ENCODE measurements around the gene LSM10. TPM values are rescaled to one million over a fixed set of nuclear protein-coding genes. Genes with fewer than 3 reads are reported as not detected.
A peak's percentile ranks its signal among the peaks of the same experiment; 100 is the strongest.

Gene LSM10
- total RNA-seq, 6 experiments from 2014 or later: 44.6 to 58.7 (median 49.6) TPM

GRCh38 chr1:36358514-36359084 is 39.1 kb downstream of the LSM10 start:
- H3K4me3 Mint-ChIP-seq: no peak overlapping the region
- TF ChIP-seq CTCF (IDR thresholded peaks at IDR 0.05): no peak
- DNase-seq: no peak
- peaks cover 44% of the 10 kb centered on the region for H3K36me3 Mint-ChIP-seq (ENCODE audit: low read depth)
- no peaks in the 10 kb centered on the region for H3K9me3 Mint-ChIP-seq
- peaks cover 40% of the 10 kb centered on the region for H3K4me1 Mint-ChIP-seq (ENCODE audit: low read depth)
- no peaks in the 10 kb centered on the region for H3K27me3 Mint-ChIP-seq (ENCODE audit: insufficient read depth)
- H3K27ac Mint-ChIP-seq: no peak overlapping the region

GRCh38 chr1:36355811-36356210 is 41.9 kb downstream of the LSM10 start:
- peaks cover 4% of the 10 kb centered on the region; the same call in 1 of the 2 replicates for H3K27me3 Mint-ChIP-seq (ENCODE audit: insufficient read depth)
- H3K4me1 Mint-ChIP-seq (ENCODE audit: low read depth): peaks cover 63% of the 10 kb centered on the region
- H3K9me3 Mint-ChIP-seq: no peaks in the 10 kb centered on the region
- no peak overlapping the region for H3K27ac Mint-ChIP-seq
- no peak overlapping the region for H3K4me3 Mint-ChIP-seq
- no peak for DNase-seq
- H3K36me3 Mint-ChIP-seq (ENCODE audit: low read depth): peaks cover 44% of the 10 kb centered on the region
- TF ChIP-seq CTCF (IDR thresholded peaks at IDR 0.05): peak; percentile 18; the same call in 1 of the 2 replicates

GRCh38 chr1:36354486-36354885 is 43.2 kb downstream of the LSM10 start:
- peak overlapping the region; percentile 52 for H3K27ac Mint-ChIP-seq
- no peak for DNase-seq
- no peak for TF ChIP-seq CTCF (IDR thresholded peaks at IDR 0.05)
- peaks cover 4% of the 10 kb centered on the region; the same call in 1 of the 2 replicates for H3K27me3 Mint-ChIP-seq (ENCODE audit: insufficient read depth)
- H3K36me3 Mint-ChIP-seq (ENCODE audit: low read depth): peaks cover 34% of the 10 kb centered on the region
- peaks cover 60% of the 10 kb centered on the region for H3K4me1 Mint-ChIP-seq (ENCODE audit: low read depth)
- H3K4me3 Mint-ChIP-seq: no peak overlapping the region
- H3K9me3 Mint-ChIP-seq: no peaks in the 10 kb centered on the region

GRCh38 chr1:36352910-36353878 is 44.5 kb downstream of the LSM10 start:
- no peaks in the 10 kb centered on the region for H3K9me3 Mint-ChIP-seq
- peak; percentile 80 for DNase-seq
- peaks cover 36% of the 10 kb centered on the region for H3K36me3 Mint-ChIP-seq (ENCODE audit: low read depth)
- H3K27me3 Mint-ChIP-seq (ENCODE audit: insufficient read depth): peaks cover 4% of the 10 kb centered on the region; the same call in 1 of the 2 replicates
- H3K4me1 Mint-ChIP-seq (ENCODE audit: low read depth): peaks cover 63% of the 10 kb centered on the region
- no peak for TF ChIP-seq CTCF (IDR thresholded peaks at IDR 0.05)
- peak overlapping the region; percentile 83 for H3K4me3 Mint-ChIP-seq
- peak overlapping the region; percentile 99 for H3K27ac Mint-ChIP-seq

- peak overlapping the region; percentile 83 for H3K4me3 Mint-ChIP-seq
- peaks cover 4% of the 10 kb centered on the region; the same call in 1 of the 2 replicates for H3K27me3 Mint-ChIP-seq (ENCODE audit: insufficient read depth)
- TF ChIP-seq CTCF (IDR thresholded peaks at IDR 0.05): peak; percentile 46; the same call in 1 of the 2 replicates
- DNase-seq: peak; percentile 35
- peaks cover 68% of the 10 kb centered on the region for H3K4me1 Mint-ChIP-seq (ENCODE audit: low read depth)
- peak overlapping the region; percentile 99 for H3K27ac Mint-ChIP-seq
- H3K9me3 Mint-ChIP-seq: no peaks in the 10 kb centered on the region
- H3K36me3 Mint-ChIP-seq (ENCODE audit: low read depth): peaks cover 38% of the 10 kb centered on the region
Observed at GRCh38 chr1:36352125-36352909, 45.4 kb downstream of the LSM10 start.
